BLaER1 (cell line): Measurements from ENCODE around the gene ESYT3.
"Not testable (repeated sequence)": the region's sequence is repeated elsewhere in the genome, so short reads cannot be mapped to it uniquely, and the experiment has no call there.

ENCODE experiments used
- H3K27ac ChIP-seq: shearing (Covaris generic); formaldehyde crosslinking; 2 replicates; pipeline ENCODE4 v1.8.1; 2022
- H3K27me3 ChIP-seq: shearing (Covaris generic); formaldehyde crosslinking; 2 replicates; pipeline ENCODE4 v1.8.1; 2022
- H3K36me3 ChIP-seq: shearing (Covaris generic); formaldehyde crosslinking; 2 replicates; pipeline ENCODE4 v1.8.1; 2022
- H3K4me1 ChIP-seq: shearing (Covaris generic); formaldehyde crosslinking; 2 replicates; pipeline ENCODE4 v1.8.1; 2022
- H3K4me2 ChIP-seq: shearing (Covaris generic); formaldehyde crosslinking; 2 replicates; pipeline ENCODE4 v1.8.1; 2022
- H3K4me3 ChIP-seq: shearing (Covaris generic); formaldehyde crosslinking; 2 replicates; pipeline ENCODE4 v1.8.1; 2022
- H3K9ac ChIP-seq: shearing (Covaris generic); formaldehyde crosslinking; 2 replicates; pipeline ENCODE4 v1.8.1; 2022
- H3K9me3 ChIP-seq: shearing (Covaris generic); formaldehyde crosslinking; 2 replicates; pipeline ENCODE4 v1.8.1; 2022
- H4K20me1 ChIP-seq: shearing (Covaris generic); formaldehyde crosslinking; 2 replicates; pipeline ENCODE4 v1.8.1; 2022
- Cebpa-rat ChIP-seq: shearing (Covaris generic); IDR thresholded peaks from 2 replicates; pipeline ENCODE4 v1.8.1; 2022

The ESYT3 gene

GRCh38 chr3:138451595-138452162 is 17.3 kb downstream of the ESYT3 start:
- no peak overlapping the region for H3K27ac ChIP-seq
- no peak overlapping the region for H3K4me2 ChIP-seq
- no peaks in the 10 kb centered on the region for H3K9me3 ChIP-seq
- H3K9ac ChIP-seq, result no peak overlapping the region
- no peaks in the 10 kb centered on the region for H3K36me3 ChIP-seq
- H3K27me3 ChIP-seq, result no peaks in the 10 kb centered on the region
- H3K4me1 ChIP-seq, result no peaks in the 10 kb centered on the region
- H3K4me3 ChIP-seq, result no peak overlapping the region
- H4K20me1 ChIP-seq, result no peaks in the 10 kb centered on the region
- TF ChIP-seq Cebpa-rat, result no peak

GRCh38 chr3:138452436-138452835 is 18.0 kb downstream of the ESYT3 start:
- Histone ChIP-seq H3K36me3 (no peaks in the 10 kb centered on the region), H3K27me3 (no peaks in the 10 kb centered on the region), H3K4me3 (no peak overlapping the region), H3K9me3 (no peaks in the 10 kb centered on the region), H3K9ac (no peak overlapping the region), H3K27ac (no peak overlapping the region), H4K20me1 (no peaks in the 10 kb centered on the region), H3K4me2 (no peak overlapping the region), H3K4me1 (no peaks in the 10 kb centered on the region)
- no peak for TF ChIP-seq Cebpa-rat

DNA sequence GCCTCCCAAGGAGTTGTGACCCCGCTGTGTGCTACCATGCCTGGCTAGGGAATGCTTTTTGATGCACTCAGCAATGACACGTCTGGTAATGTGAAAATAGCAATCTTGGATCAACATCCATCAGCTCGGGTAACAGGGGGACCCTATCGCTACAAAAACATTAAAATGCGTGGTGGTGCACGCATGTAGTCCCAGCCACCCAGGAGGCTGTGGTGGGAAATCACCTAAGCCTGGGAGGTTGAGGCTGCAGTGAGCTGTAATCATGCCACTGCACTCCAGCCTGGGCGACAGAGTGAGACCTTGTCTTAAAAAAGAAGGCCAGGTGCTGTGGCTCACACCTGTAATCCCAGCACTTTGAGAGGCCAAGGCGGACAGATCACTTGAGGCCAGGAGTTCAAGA is 19.5 kb downstream of the ESYT3 start:
- H3K4me3 ChIP-seq, H3K27ac ChIP-seq, H3K9ac ChIP-seq, H3K4me1 ChIP-seq, H4K20me1 ChIP-seq, H3K9me3 ChIP-seq, H3K4me2 ChIP-seq, H3K36me3 ChIP-seq, H3K27me3 ChIP-seq: not testable (repeated sequence)

- peaks cover 5% of the 10 kb centered on the region; the same call in 1 of the 2 replicates for H3K4me1 ChIP-seq
- no peak overlapping the region for H3K9ac ChIP-seq
- H3K36me3 ChIP-seq, result no peaks in the 10 kb centered on the region
- H3K4me2 ChIP-seq, result no peak overlapping the region
- H3K4me3 ChIP-seq, result no peak overlapping the region
- TF ChIP-seq Cebpa-rat, result no peak
- H3K27me3 ChIP-seq, result no peaks in the 10 kb centered on the region
- no peak overlapping the region for H3K27ac ChIP-seq
- no peaks in the 10 kb centered on the region for H4K20me1 ChIP-seq
- no peaks in the 10 kb centered on the region for H3K9me3 ChIP-seq
Observed at GRCh38 chr3:138455801-138456716, 21.6 kb downstream of the ESYT3 start.

DNA sequence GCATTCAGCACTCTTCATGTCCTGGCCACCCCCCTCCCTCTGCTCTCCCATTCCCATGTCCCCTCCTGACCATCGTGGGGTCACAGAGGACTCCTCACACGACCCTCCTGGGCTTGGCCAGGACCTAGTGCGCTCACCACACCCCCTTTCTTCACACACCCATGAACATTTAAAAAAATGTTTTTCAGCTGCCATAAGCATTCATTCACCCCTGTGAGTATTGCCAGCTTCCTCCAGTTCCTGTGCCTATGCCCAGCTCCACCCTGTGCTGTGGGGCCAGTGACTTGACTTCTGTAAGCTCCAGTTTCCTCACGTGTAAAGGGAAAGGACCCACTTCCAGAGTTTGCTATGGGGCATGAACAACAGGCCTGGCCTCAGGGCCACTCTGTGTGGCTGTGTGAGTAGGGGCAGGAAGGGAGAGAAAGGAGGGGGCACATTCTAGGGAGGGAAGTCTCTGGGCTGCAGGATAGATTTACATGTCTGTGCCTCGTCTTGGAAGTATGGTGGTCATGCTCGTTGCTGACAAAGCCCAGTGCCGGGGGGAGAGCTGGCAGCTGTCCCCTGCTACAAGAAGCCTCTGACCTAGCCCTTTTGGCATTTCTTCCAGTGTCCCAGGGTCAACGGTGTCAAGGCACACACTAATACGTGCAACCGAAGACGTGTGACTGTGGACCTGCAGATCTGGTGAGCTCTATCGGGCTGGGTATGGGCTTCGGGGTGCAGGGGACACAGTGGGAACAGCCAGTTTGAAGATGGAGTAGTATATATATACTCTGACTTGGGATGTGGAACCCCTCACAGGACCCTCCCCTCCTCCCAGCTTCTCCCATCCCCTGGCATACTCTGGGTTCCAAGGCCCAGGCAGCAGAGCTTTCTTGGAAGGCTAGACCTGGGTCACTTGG is 22.8 kb downstream of the ESYT3 start:
- peaks cover 5% of the 10 kb centered on the region; the same call in 1 of the 2 replicates for H3K4me1 ChIP-seq
- H3K4me3 ChIP-seq, result no peak overlapping the region
- no peaks in the 10 kb centered on the region for H4K20me1 ChIP-seq
- TF ChIP-seq Cebpa-rat, result no peak
- H3K27me3 ChIP-seq, result no peaks in the 10 kb centered on the region
- H3K9ac ChIP-seq, result no peak overlapping the region
- H3K4me2 ChIP-seq, result no peak overlapping the region
- no peaks in the 10 kb centered on the region for H3K36me3 ChIP-seq
- H3K27ac ChIP-seq, result no peak overlapping the region
- no peaks in the 10 kb centered on the region for H3K9me3 ChIP-seq

DNA sequence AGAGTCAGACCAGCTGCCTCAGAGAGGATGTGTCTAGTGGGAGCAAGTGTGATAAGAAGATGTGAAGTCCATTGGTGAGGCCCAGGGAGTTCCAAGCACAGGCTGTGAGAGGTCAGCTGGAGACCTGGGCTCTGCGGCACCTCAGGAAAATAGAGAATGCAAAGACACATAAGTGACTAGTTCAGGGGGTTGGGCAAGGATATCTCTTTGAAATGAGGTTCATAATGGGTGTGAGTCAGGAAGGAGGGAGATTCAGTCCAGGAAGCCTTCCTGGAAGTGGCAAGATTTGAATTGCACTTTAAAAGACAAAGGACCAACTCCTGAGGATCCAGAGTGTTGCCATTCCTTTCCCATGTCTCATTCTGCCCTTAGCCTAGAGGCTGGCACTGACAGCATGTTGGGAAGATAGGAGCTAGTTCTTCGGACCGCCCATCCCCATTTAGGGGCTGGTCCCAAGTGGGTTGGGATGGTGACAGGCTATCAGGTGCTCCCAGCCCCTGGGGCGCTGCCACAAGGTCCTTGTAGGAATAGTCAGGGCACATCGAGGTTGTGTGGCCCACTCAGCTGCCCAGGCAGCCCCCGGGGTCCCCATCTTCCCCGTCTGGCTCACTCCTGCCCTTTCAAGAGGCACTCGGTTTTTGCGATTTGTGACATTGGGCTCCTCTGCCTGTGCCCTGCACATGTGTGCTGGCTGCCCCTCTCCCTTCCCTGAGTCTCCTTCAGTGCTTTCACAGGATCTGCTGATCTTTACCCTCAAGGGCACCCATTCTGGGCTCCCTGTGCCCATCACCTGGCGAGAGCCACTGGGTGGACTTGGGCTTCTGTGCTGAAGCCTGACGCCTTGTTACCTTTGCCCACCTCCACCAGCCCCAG is 23.7 kb downstream of the ESYT3 start:
- Histone ChIP-seq H3K4me1 (peaks cover 5% of the 10 kb centered on the region; the same call in 1 of the 2 replicates), H3K4me2 (no peak overlapping the region), H4K20me1 (no peaks in the 10 kb centered on the region), H3K27me3 (no peaks in the 10 kb centered on the region), H3K9me3 (no peaks in the 10 kb centered on the region), H3K4me3 (no peak overlapping the region), H3K9ac (no peak overlapping the region), H3K27ac (no peak overlapping the region), H3K36me3 (no peaks in the 10 kb centered on the region)
- no peak for TF ChIP-seq Cebpa-rat

DNA sequence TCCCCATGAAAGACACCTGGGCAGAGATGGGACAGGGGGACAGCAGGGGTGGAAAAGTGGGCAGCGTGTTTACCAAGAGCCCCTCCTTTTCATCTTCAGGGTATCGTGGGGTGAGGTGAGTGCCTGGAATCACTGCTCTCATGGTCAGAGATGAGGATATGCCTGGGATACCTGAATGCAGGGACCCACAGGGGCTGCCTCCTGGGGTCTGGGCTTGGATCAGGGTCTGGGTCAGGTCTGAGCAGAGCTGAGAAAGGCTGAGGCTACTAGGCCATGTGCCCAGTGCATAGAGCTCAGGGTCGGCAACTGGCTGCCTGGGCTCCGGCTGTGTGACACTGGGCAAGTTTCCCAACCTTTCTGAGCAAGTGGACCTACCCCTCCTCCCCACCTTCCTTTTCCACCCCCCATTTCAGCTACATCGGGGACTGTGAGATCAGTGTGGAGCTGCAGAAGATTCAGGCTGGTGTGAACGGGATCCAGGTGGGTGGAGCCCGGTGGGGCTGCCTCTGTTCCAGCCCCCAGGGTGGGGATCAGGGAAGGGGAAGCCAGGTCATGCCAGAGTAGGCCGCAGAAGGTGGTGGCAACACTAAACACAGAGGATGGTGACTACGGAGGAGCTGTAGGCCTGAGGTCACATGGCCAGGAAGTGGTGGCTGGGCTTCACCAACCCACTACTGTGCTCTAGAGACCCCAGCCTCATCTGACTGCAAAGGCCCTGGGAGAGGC is 24.5 kb downstream of the ESYT3 start:
- Histone ChIP-seq H4K20me1 (no peaks in the 10 kb centered on the region), H3K4me1 (peaks cover 7% of the 10 kb centered on the region; the same call in 1 of the 2 replicates), H3K9me3 (no peaks in the 10 kb centered on the region), H3K27ac (no peak overlapping the region), H3K9ac (no peak overlapping the region), H3K4me3 (no peak overlapping the region), H3K4me2 (no peak overlapping the region), H3K36me3 (no peaks in the 10 kb centered on the region), H3K27me3 (no peaks in the 10 kb centered on the region)
- TF ChIP-seq Cebpa-rat, result no peak

GRCh38 chr3:138459619-138460535 is 25.5 kb downstream of the ESYT3 start:
- H3K9me3 ChIP-seq, result no peaks in the 10 kb centered on the region
- H3K27me3 ChIP-seq, result no peaks in the 10 kb centered on the region
- no peaks in the 10 kb centered on the region for H3K36me3 ChIP-seq
- no peaks in the 10 kb centered on the region for H4K20me1 ChIP-seq
- TF ChIP-seq Cebpa-rat, result no peak
- peaks cover 10% of the 10 kb centered on the region; the same call in 1 of the 2 replicates for H3K4me1 ChIP-seq
- H3K27ac ChIP-seq, result no peak overlapping the region
- no peak overlapping the region for H3K4me2 ChIP-seq
- H3K4me3 ChIP-seq, result no peak overlapping the region
- no peak overlapping the region for H3K9ac ChIP-seq
